Activated CD4-positive, alpha-beta T cell treated with anti-CD3 and anti-CD28 coated beads for 36 hours (primary cell): Measurements from ENCODE around the gene UVRAG. TPM values are rescaled to one million over a fixed set of nuclear protein-coding genes. Genes with fewer than 3 reads are reported as not detected.
"Not testable (repeated sequence)": the region's sequence is repeated elsewhere in the genome, so short reads cannot be mapped to it uniquely, and the experiment has no call there.

Experiments
- ATAC-seq: fragments of 200-7000 bp; cut with Tn5 transposase; one replicate; pipeline ENCODE4 v1.10.0; 2021; ENCODE audit warnings: mild to moderate bottlenecking, moderate library complexity
- CTCF ChIA-PET: fragments of 350-600 bp; sonication (Branson Sonifier 250); formaldehyde crosslinking; loops from one replicate; lab custom pipeline; 2021; ENCODE audit warnings: antibody characterized with exemption; lab: Charles Lee
- POLR2A ChIA-PET: fragments of 350-600 bp; sonication (Branson Sonifier 250); formaldehyde crosslinking; loops from one replicate; lab custom pipeline; 2021; ENCODE audit warnings: antibody characterized with exemption, inconsistent platforms; lab: Charles Lee
- DNase-seq: peaks from one replicate; pipeline ENCODE4 v3.0.0-alpha.2; 2020
- H3K27ac Mint-ChIP-seq: one replicate; pipeline ENCODE4 v1.8.0; 2021; ENCODE audit warnings: mixed read lengths
- H3K27me3 Mint-ChIP-seq: one replicate; pipeline ENCODE4 v1.8.0; 2021; ENCODE audit warnings: mixed read lengths
- H3K36me3 Mint-ChIP-seq: one replicate; pipeline ENCODE4 v1.8.0; 2021; ENCODE audit warnings: low read depth, mixed read lengths
- H3K4me1 Mint-ChIP-seq: one replicate; pipeline ENCODE4 v1.8.0; 2021; ENCODE audit warnings: mixed read lengths
- H3K4me3 Mint-ChIP-seq: one replicate; pipeline ENCODE4 v1.8.0; 2021; ENCODE audit warnings: mild to moderate bottlenecking, moderate library complexity, mixed read lengths
- H3K9me3 Mint-ChIP-seq: one replicate; pipeline ENCODE4 v1.8.0; 2021; ENCODE audit warnings: low read depth, mixed read lengths
- intact Hi-C, 2 experiments: fragments of 100-400 bp; cut with DNase I in 1 of 2; cut with micrococcal nuclease in 1 of 2; formaldehyde crosslinking; loops; one replicate each; pipeline versions ENCODE4 v1.14.2 to v1.15.1; 2022 to 2024; cut with DNase I, micrococcal nuclease
- total RNA-seq, 2 experiments: library from RNA; stranded (reverse); gene quantifications; one replicate each; pipeline ENCODE4 v1.2.3, GENCODE V29; 2021

The UVRAG gene
- total RNA-seq, 2 experiments from 2014 or later, result 11.4 to 13.4 TPM

GRCh38 chr11:75867778-75868374 lies 52.9 kb downstream of the UVRAG start:
- ATAC-seq, result peak; percentile 58
- ChIA-PET POLR2A (no interaction called here), CTCF (interaction anchor here (0.5 to 5.4 kb wide), 24 partner anchors 12 to 1503 kb away, joined by 3 to 79 read pairs (median 4); no protein-coding TSS in a partner anchor)

DNA sequence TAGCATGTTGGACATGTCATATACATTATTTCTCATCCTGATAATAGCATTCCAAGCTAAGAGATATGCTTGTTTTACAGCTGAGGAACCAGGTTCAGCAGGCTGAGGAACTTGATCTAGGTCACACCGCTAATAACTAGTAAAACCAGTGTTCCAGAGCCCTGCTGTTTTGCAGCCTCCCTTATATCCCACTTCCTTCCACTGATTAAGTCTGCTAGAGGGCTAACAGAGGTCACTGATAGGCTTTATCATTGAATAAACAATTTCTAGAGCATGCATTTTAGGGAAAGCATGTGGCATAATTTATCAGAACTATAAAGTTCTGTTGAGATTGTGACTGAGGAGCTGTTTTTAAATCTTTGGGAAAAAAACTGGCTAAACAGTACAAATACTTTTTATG lies 54.0 kb downstream of the UVRAG start:
- H3K27me3 Mint-ChIP-seq, result no peaks in the 10 kb centered on the region
- DNase-seq (no peak), ATAC-seq (no peak)
- peaks cover 20% of the 10 kb centered on the region for H3K4me1 Mint-ChIP-seq
- no peak overlapping the region for H3K27ac Mint-ChIP-seq
- POLR2A ChIA-PET, result no interaction called here
- CTCF ChIA-PET, result interaction anchor here (0.6 to 5.4 kb wide), 14 partner anchors 13 to 340 kb away, joined by 3 to 79 read pairs (median 4); no protein-coding TSS in a partner anchor
- intact Hi-C loops, result loop anchor here in 1 of 2 experiments (5.0 kb wide), 2 partner anchors 52 to 162 kb away; partner anchors contain the start of gene UVRAG
- peaks cover 2% of the 10 kb centered on the region for H3K36me3 Mint-ChIP-seq
- H3K9me3 Mint-ChIP-seq, result no peaks in the 10 kb centered on the region
- no peak overlapping the region for H3K4me3 Mint-ChIP-seq

More at GRCh38 chr11:75867778-75868374, 52.9 kb downstream of the UVRAG start:
- Mint-ChIP-seq H3K27ac (no peak overlapping the region), H3K9me3 (no peaks in the 10 kb centered on the region), H3K27me3 (no peaks in the 10 kb centered on the region), H3K4me1 (peaks cover 8% of the 10 kb centered on the region), H3K4me3 (no peak overlapping the region), H3K36me3 (peaks cover 2% of the 10 kb centered on the region)
- DNase-seq, result peak; percentile 53
- intact Hi-C loops, result loop anchor here (1.0 to 5.0 kb wide), 5 partner anchors 51 to 161 kb away; partner anchors contain the start of gene UVRAG (in 2 of the 2)

DNA sequence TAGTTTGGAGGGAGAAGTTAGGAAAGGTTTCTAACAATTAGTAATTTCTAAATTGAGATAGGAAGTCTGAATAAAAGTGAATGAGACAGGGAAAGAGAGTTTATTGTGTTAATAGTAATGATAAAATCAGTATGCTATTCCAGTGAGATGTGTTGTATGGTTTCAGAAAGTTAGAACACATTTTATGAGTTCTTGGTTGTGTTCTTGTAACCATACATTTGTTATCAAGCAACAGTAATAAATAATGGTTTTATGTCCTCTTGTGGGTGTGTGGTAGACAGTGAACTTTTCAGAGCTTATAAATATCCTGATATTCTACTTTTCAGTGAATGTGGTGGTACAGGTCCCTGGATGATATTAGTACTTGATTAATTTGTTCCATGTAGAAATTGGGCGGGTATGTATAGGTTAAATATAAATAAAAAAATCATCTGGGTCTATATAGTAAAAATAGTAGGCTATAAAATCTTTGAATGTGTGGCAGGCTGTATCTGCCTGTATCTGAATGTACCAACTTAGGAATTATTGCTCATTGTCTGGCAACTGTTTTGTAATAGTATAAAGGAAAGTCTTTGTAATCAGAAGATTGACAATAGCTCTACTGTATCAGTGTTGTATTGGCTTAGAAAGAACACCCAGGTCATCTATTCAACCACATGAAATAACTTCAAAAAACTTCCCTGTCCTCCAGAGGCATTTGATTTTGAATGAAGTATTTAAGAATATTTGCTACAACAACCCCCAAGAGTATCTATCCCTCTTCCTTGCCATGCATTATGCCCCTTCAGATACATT lies 54.8 kb downstream of the UVRAG start:
- ChIA-PET CTCF (interaction anchor here (0.9 to 5.4 kb wide), 6 partner anchors 12 to 272 kb away, joined by 3 to 79 read pairs (median 7); no protein-coding TSS in a partner anchor), POLR2A (no interaction called here)
- intact Hi-C loops, result loop anchor here in 1 of 2 experiments (5.0 kb wide), 2 partner anchors 53 to 163 kb away; partner anchors contain the start of gene UVRAG
- Mint-ChIP-seq H3K36me3 (peaks cover 2% of the 10 kb centered on the region), H3K27me3 (no peaks in the 10 kb centered on the region), H3K9me3 (no peaks in the 10 kb centered on the region), H3K4me3 (no peak overlapping the region), H3K4me1 (peaks cover 22% of the 10 kb centered on the region), H3K27ac (no peak overlapping the region)
- DNase-seq (no peak), ATAC-seq (no peak)

GRCh38 chr11:75872887-75873416 lies 57.9 kb downstream of the UVRAG start:
- Mint-ChIP-seq H3K9me3 (no peaks in the 10 kb centered on the region), H3K4me3 (no peak overlapping the region), H3K4me1 (peaks cover 18% of the 10 kb centered on the region), H3K27ac (no peak overlapping the region), H3K36me3 (no peaks in the 10 kb centered on the region), H3K27me3 (no peaks in the 10 kb centered on the region)
- DNase-seq (no peak), ATAC-seq (peak; percentile 47)
- ChIA-PET CTCF (interaction anchor here (0.6 to 2.2 kb wide), 9 partner anchors 8 to 279 kb away, joined by 3 to 8 read pairs (median 3); no protein-coding TSS in a partner anchor), POLR2A (no interaction called here)
- intact Hi-C loops, result no loop called here

DNA sequence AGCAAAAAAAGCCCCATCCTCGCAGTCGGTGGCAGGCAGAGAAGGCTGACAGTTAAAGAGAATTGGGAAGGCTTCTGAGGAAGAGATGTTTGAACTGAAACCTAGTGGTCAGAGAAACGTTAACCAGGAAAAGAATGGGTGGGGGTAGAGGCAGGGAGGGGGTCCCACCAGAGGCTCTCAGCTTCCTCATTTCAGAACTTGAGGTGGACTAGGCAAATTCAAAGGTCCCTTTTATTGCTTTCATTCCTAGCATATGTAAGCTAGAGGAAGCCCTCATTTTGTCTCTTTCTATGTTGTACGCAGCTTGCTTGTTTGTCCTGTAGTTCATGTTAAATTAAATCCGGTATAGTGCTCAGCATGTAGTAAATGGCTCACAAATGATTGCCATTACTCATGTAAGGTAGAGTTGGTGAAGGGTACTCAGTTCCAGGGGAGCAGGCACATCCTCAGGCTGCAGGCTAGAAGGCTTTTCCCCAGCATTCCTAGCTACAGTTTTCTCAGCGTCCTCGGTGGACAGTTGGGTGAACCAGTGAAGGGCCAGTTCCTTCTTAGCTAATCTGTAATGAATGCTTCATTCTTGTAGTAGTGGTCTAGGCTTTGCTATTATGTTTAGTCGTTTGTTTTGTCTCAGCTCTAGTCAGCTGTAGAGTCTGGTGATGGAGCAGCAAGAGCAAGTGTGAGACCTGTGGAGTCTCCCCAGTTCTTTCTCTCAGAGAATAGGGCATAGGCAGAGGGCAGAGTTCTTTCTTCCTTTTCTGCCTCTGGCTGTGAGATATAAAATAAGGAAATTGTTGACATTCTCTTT lies 58.6 kb downstream of the UVRAG start:
- Mint-ChIP-seq H3K4me3 (no peak overlapping the region), H3K36me3 (no peaks in the 10 kb centered on the region), H3K4me1 (peaks cover 18% of the 10 kb centered on the region), H3K9me3 (no peaks in the 10 kb centered on the region), H3K27ac (no peak overlapping the region), H3K27me3 (no peaks in the 10 kb centered on the region)
- CTCF ChIA-PET, result interaction anchor here (0.6 to 2.2 kb wide), 10 partner anchors 8 to 278 kb away, joined by 3 to 8 read pairs (median 3); no protein-coding TSS in a partner anchor
- POLR2A ChIA-PET, result no interaction called here
- DNase-seq, result no peak
- intact Hi-C loops, result no loop called here
- peak; percentile 51 for ATAC-seq

DNA sequence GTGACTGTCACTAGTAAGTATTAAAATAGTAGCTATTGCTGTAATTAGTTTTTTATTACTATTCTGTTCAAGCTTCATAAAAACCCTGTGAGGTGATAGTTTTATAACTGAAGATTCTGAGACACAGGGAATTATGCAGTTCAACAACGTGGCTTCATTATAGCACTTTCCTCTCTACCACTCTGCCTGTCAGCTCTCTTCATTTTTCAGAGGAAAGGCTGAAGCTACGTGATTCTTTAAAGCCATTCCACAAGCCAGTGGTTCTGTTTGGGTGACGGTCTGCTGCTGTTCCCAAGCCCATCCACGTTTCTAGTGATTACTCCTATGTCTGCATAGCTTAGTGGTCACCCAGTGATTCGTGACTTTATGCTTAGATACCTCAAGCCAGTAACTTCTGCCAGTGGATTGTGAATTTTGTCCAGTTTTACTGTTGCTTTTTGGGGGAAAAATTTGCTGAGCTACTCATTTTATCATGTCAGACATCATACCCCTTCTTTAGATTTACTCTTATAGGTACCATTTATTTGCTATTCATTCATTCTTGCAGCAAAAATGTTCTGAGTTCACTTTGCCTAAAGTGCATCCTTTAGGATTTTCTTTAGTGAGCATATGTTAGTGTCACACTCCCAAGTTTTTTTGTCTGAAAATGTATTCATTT lies 59.8 kb downstream of the UVRAG start:
- Mint-ChIP-seq H3K36me3 (peaks cover 5% of the 10 kb centered on the region), H3K27ac (no peak overlapping the region), H3K4me3 (no peak overlapping the region), H3K9me3 (no peaks in the 10 kb centered on the region), H3K4me1 (peaks cover 18% of the 10 kb centered on the region), H3K27me3 (no peaks in the 10 kb centered on the region)
- ATAC-seq (no peak), DNase-seq (no peak)
- intact Hi-C loops, result no loop called here
- POLR2A ChIA-PET, result no interaction called here
- CTCF ChIA-PET, result interaction anchor here (0.8 to 2.2 kb wide), 4 partner anchors 9 to 332 kb away, joined by 3 to 8 read pairs (median 4); no protein-coding TSS in a partner anchor

GRCh38 chr11:75877327-75877726 lies 62.3 kb downstream of the UVRAG start:
- DNase-seq, H3K9me3 Mint-ChIP-seq, H3K4me3 Mint-ChIP-seq, CTCF ChIA-PET, H3K27ac Mint-ChIP-seq, POLR2A ChIA-PET, ATAC-seq, intact Hi-C loops, H3K27me3 Mint-ChIP-seq: not testable (repeated sequence)
- peaks cover 12% of the 10 kb centered on the region for H3K36me3 Mint-ChIP-seq
- peaks cover 18% of the 10 kb centered on the region for H3K4me1 Mint-ChIP-seq

DNA sequence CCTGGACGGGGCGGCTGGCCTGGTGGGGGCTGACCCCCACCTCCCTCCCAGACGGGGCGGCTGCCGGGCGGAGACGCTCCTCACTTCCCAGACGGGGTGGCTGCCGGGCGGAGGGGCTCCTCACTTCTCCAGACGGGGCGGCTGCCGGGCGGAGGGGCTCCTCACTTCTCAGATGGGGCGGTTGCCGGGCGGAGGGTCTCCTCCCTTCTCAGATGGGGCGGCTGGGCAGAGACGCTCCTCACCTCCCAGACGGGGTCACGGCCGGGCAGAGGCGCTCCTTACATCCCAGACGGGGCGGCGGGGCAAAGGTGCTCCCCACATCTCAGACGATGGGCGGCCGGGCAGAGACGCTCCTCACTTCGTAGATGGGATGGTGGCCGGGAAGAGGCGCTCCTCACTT lies 62.9 kb downstream of the UVRAG start:
- Mint-ChIP-seq H3K36me3 (peaks cover 14% of the 10 kb centered on the region), H3K4me1 (peaks cover 14% of the 10 kb centered on the region)
- ATAC-seq, H3K27me3 Mint-ChIP-seq, CTCF ChIA-PET, H3K27ac Mint-ChIP-seq, intact Hi-C loops, H3K9me3 Mint-ChIP-seq, DNase-seq, H3K4me3 Mint-ChIP-seq, POLR2A ChIA-PET: not testable (repeated sequence)

DNA sequence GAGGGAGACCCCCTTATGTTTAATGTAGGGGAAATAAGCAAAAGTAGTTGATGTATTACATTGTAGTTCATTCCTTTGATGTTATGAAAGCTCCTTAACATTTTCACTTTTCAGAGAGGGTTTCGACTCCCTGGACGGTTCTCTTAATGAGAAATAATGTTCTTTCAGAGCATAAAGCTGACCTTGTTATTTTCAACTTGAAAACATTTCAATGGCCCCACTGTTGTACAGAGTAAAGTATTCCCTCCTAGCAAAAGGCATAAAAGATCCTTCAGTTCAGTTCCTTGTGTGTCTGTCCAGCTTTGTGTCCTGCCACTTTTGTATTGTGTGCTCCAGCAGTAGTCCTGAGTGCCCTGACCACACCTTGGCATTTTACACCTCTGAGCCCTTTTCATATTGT lies 63.9 kb downstream of the UVRAG start:
- intact Hi-C loops, result no loop called here
- Mint-ChIP-seq H3K27ac (no peak overlapping the region), H3K36me3 (peaks cover 14% of the 10 kb centered on the region), H3K27me3 (no peaks in the 10 kb centered on the region), H3K4me1 (peaks cover 4% of the 10 kb centered on the region), H3K9me3 (no peaks in the 10 kb centered on the region), H3K4me3 (no peak overlapping the region)
- POLR2A ChIA-PET, result no interaction called here
- ATAC-seq, result no peak
- CTCF ChIA-PET, result no interaction called here
- DNase-seq, result no peak

GRCh38 chr11:75879737-75880136 lies 64.7 kb downstream of the UVRAG start:
- DNase-seq, result no peak
- no peak overlapping the region for H3K27ac Mint-ChIP-seq
- peaks cover 1% of the 10 kb centered on the region for H3K4me1 Mint-ChIP-seq
- POLR2A ChIA-PET, result no interaction called here
- intact Hi-C loops, result no loop called here
- CTCF ChIA-PET, result interaction anchor here (2.5 to 4.5 kb wide), 2 partner anchors 11 to 272 kb away, joined by 9 to 27 read pairs; no protein-coding TSS in a partner anchor
- no peak overlapping the region for H3K4me3 Mint-ChIP-seq
- no peak for ATAC-seq
- H3K9me3 Mint-ChIP-seq, result no peaks in the 10 kb centered on the region
- H3K27me3 Mint-ChIP-seq, result no peaks in the 10 kb centered on the region
- peaks cover 14% of the 10 kb centered on the region for H3K36me3 Mint-ChIP-seq
